ENCODE results near the gene RASA4B.
A peak's percentile ranks its signal among the peaks of the same experiment; 100 is the strongest.
"Not testable (repeated sequence)": the region's sequence is repeated elsewhere in the genome, so short reads cannot be mapped to it uniquely, and the experiment has no call there.

Gene RASA4B

DNA sequence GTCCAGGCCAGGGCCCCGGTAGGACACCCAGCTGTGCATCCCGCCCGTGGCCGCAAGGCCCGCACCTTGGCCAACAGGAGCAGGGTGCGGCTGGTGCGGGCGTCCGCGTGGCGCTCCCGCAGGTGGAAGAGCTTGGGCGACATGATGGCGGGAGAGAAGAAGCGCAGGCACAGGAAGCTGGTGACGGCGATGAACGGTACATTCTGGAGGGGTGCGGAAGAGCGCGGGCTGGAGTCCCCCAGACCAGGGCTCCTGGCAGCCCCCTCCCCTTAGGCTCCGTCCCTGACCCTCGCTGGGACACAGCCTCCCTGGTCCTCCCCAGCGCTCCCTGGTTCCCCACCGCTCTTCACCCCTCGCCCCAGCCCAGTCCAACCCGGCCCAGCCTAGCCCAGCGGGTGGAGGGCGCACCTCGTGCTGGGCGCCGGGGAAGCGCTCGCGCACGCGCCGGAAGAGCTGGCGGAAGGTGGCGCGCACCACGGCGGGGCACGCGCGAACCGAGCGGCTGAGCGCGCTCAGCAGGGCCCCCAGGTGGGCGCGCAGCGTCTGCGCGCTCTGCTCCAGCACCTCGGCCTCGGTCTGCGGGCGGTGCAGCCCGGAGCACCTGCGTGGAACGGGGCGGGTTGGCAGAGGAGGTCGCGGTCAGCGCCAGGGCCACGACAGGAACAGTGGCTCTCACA is 23.0 kb downstream of the RASA4B start:
- not testable (repeated sequence) for H3K4me3 ChIP-seq (ENCODE audit: low read depth, low read length, poor library complexity, severe bottlenecking); H3K4me1 ChIP-seq (ENCODE audit: insufficient read depth, low read length, severe bottlenecking); H2AFZ ChIP-seq (ENCODE audit: low read length); H3K9me2 ChIP-seq (ENCODE audit: low read depth, low read length); H3K79me2 ChIP-seq (ENCODE audit: insufficient read depth, low read length); H3K9ac ChIP-seq (ENCODE audit: low read length); H3K9me3 ChIP-seq (ENCODE audit: low read length); H3K27me3 ChIP-seq (ENCODE audit: insufficient read depth, low read length); H3K36me3 ChIP-seq (ENCODE audit: insufficient read depth, low read length); H4K20me1 ChIP-seq (ENCODE audit: insufficient read depth, low read length); H3K4me2 ChIP-seq (ENCODE audit: low read length); H3K27ac ChIP-seq (ENCODE audit: low read depth, low read length, poor library complexity, severe bottlenecking); H3F3A ChIP-seq (ENCODE audit: insufficient read depth, low read length)

DNA sequence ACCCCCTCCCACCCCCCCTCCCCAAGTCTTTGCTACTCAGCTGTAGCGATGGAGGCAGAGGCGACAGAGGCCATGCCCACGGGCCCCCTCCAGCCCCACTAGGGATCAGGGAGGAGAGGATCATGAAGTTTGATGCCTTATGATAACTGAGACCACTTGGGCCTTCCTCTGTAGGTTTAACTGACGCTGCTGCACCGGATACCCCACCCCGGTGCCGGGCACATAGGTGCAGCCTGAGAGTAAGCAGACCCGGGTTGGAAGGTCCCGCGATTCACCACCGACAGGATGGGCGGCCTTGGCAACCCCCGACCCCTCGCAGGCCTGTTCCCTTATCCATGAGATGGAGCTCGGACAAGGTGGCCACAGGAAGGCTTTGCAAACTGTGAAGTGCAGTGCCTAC is 23.6 kb downstream of the RASA4B start:
- H3K79me2 ChIP-seq (ENCODE audit: insufficient read depth, low read length); H3K36me3 ChIP-seq (ENCODE audit: insufficient read depth, low read length); H3K9me2 ChIP-seq (ENCODE audit: low read depth, low read length); H3K4me1 ChIP-seq (ENCODE audit: insufficient read depth, low read length, severe bottlenecking); H2AFZ ChIP-seq (ENCODE audit: low read length); H3K9me3 ChIP-seq (ENCODE audit: low read length); H3K27me3 ChIP-seq (ENCODE audit: insufficient read depth, low read length); H3K27ac ChIP-seq (ENCODE audit: low read depth, low read length, poor library complexity, severe bottlenecking); H4K20me1 ChIP-seq (ENCODE audit: insufficient read depth, low read length); H3F3A ChIP-seq (ENCODE audit: insufficient read depth, low read length): not testable (repeated sequence)
- H3K4me3 ChIP-seq (ENCODE audit: low read depth, low read length, poor library complexity, severe bottlenecking) = peak overlapping the region; percentile 53
- peak overlapping the region; percentile 62; the same call in 1 of the 2 replicates for H3K4me2 ChIP-seq (ENCODE audit: low read length)
- H3K9ac ChIP-seq (ENCODE audit: low read length) = peak overlapping the region; percentile 45; the same call in 1 of the 2 replicates

DNA sequence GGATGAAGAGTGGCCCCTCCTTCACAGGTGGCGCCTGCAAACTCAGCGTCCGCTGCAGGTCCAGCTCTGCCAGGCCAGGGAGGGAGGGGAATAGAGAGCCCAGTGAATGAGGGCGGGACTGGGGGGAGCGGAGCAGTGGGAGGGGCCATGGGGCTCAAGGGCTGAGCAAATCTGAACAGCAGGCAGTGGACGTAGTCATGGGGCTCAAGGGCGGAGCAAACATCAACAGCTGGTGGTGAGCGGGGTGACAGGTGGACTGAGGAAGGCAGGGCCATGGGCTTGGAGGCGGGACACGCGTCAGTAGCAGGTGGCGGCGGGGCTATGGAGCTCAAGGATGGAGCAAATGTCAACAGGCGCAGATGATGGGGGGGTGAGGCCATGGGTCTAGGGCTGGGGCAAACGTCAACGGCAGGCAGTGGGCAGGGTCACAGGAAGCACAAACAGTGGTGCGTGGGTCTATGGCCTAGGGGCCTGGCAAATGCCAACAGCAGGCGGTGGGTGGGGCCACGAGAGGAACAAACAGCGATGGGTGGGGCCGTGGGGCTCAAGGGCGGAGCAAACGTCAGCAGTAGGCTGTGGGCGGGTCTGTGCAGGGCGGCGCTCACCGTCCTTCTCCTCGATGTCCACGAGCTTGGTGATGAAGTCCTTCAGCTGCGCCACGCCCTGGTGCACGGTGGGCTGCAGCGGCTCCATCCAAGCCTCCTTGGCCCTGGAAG is 24.2 kb downstream of the RASA4B start:
- not testable (repeated sequence) for H3K9me3 ChIP-seq (ENCODE audit: low read length); H3F3A ChIP-seq (ENCODE audit: insufficient read depth, low read length); H3K79me2 ChIP-seq (ENCODE audit: insufficient read depth, low read length); H3K4me1 ChIP-seq (ENCODE audit: insufficient read depth, low read length, severe bottlenecking); H2AFZ ChIP-seq (ENCODE audit: low read length); H3K9ac ChIP-seq (ENCODE audit: low read length); H3K36me3 ChIP-seq (ENCODE audit: insufficient read depth, low read length); H3K4me2 ChIP-seq (ENCODE audit: low read length); H4K20me1 ChIP-seq (ENCODE audit: insufficient read depth, low read length); H3K27ac ChIP-seq (ENCODE audit: low read depth, low read length, poor library complexity, severe bottlenecking); H3K27me3 ChIP-seq (ENCODE audit: insufficient read depth, low read length); H3K9me2 ChIP-seq (ENCODE audit: low read depth, low read length); H3K4me3 ChIP-seq (ENCODE audit: low read depth, low read length, poor library complexity, severe bottlenecking)

DNA sequence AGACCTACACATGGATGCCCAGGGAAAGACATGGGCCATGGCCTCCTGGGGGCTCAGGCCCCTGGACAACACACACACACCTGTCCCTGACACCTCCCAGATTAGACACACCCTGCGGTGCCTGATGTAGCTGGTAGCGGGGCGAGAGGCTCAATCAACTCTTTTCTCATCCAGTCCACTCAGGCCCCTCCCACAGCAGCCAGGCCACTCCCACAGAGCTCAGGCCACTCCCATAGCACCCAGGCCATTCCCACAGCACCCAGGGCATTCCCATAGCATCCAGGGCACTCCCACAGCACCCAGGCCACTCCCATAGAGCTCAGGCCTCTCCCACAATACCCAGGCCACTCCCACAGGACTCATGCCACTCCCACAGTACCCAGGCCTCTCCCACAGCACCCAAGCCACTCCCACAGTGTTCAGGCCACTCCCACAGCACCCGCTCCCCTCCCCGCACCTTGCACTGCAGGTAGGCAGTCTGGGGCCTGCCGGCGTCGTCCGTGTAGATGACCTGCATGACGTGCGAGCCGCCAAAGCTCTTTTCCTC is 27.0 kb downstream of the RASA4B start:
- not testable (repeated sequence) for H3K79me2 ChIP-seq (ENCODE audit: insufficient read depth, low read length); H3K9me3 ChIP-seq (ENCODE audit: low read length); H3K4me2 ChIP-seq (ENCODE audit: low read length); H3F3A ChIP-seq (ENCODE audit: insufficient read depth, low read length); H3K36me3 ChIP-seq (ENCODE audit: insufficient read depth, low read length); H3K4me3 ChIP-seq (ENCODE audit: low read depth, low read length, poor library complexity, severe bottlenecking); H3K9me2 ChIP-seq (ENCODE audit: low read depth, low read length); H3K27ac ChIP-seq (ENCODE audit: low read depth, low read length, poor library complexity, severe bottlenecking); H2AFZ ChIP-seq (ENCODE audit: low read length); H3K9ac ChIP-seq (ENCODE audit: low read length); H4K20me1 ChIP-seq (ENCODE audit: insufficient read depth, low read length); H3K27me3 ChIP-seq (ENCODE audit: insufficient read depth, low read length); H3K4me1 ChIP-seq (ENCODE audit: insufficient read depth, low read length, severe bottlenecking)

DNA sequence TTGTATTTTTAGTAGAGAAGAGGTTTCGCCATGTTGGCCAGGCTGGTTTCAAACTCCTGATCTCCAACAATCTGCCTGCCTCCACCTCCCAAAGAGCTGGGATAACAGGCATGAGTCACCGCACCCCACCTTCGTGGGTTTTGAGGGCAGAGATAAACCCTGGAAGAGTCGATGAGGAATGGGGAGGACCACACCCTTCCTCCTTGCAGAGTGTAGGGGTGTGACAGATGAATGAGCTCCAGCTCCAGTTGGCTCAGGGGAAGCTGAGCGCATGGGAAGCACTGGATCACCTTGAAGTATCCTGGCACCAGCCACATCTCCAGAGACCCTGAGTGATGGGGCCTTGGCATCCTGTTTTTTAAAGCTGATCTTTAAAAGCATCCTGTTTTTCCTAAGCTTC is 33.3 kb downstream of the RASA4B start:
- not testable (repeated sequence) for H3K27me3 ChIP-seq (ENCODE audit: insufficient read depth, low read length); H3K36me3 ChIP-seq (ENCODE audit: insufficient read depth, low read length); H2AFZ ChIP-seq (ENCODE audit: low read length); H3K79me2 ChIP-seq (ENCODE audit: insufficient read depth, low read length); H3K9ac ChIP-seq (ENCODE audit: low read length); H3F3A ChIP-seq (ENCODE audit: insufficient read depth, low read length); H3K4me2 ChIP-seq (ENCODE audit: low read length); H3K4me1 ChIP-seq (ENCODE audit: insufficient read depth, low read length, severe bottlenecking); H3K9me2 ChIP-seq (ENCODE audit: low read depth, low read length); H3K27ac ChIP-seq (ENCODE audit: low read depth, low read length, poor library complexity, severe bottlenecking); H3K4me3 ChIP-seq (ENCODE audit: low read depth, low read length, poor library complexity, severe bottlenecking); H4K20me1 ChIP-seq (ENCODE audit: insufficient read depth, low read length); H3K9me3 ChIP-seq (ENCODE audit: low read length)

DNA sequence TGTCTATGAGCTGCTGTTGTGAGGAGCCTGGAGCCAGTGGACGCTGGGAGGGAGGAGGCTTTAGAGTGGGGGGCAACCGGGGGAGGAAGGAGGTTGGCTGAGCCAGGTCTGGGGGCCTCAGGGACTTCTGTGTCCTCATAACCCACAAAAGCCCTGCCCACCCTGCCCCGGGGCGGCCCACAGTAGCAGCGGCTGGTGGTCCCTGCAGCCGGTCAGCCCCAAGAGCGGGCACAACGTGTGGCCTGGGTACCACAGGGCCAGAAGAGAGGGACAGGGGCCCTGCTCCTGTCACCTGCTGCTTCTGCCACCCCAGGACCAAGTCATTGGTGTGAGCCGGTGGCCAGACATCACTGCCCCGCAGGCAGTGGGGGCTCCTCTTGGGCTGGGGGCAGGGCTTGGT is 35.6 kb downstream of the RASA4B start:
- not testable (repeated sequence) for H3K4me1 ChIP-seq (ENCODE audit: insufficient read depth, low read length, severe bottlenecking); H3K9ac ChIP-seq (ENCODE audit: low read length); H3K36me3 ChIP-seq (ENCODE audit: insufficient read depth, low read length); H3K79me2 ChIP-seq (ENCODE audit: insufficient read depth, low read length); H2AFZ ChIP-seq (ENCODE audit: low read length); H3F3A ChIP-seq (ENCODE audit: insufficient read depth, low read length); H4K20me1 ChIP-seq (ENCODE audit: insufficient read depth, low read length); H3K4me3 ChIP-seq (ENCODE audit: low read depth, low read length, poor library complexity, severe bottlenecking); H3K9me3 ChIP-seq (ENCODE audit: low read length); H3K9me2 ChIP-seq (ENCODE audit: low read depth, low read length); H3K4me2 ChIP-seq (ENCODE audit: low read length); H3K27me3 ChIP-seq (ENCODE audit: insufficient read depth, low read length); H3K27ac ChIP-seq (ENCODE audit: low read depth, low read length, poor library complexity, severe bottlenecking)
